Left cardiac atrium (tissue), 4 donors: Measurements from ENCODE around the gene ASB2. TPM values are rescaled to one million over a fixed set of nuclear protein-coding genes. Genes with fewer than 3 reads are reported as not detected.
A peak's percentile ranks its signal among the peaks of the same experiment; 100 is the strongest.

ENCODE experiments used
- ATAC-seq, 2 donors: fragments of 200-7000 bp; cut with Tn5 transposase; one replicate each; pipeline ENCODE4 v1.9.1; 2020; ENCODE audit warnings: mild to moderate bottlenecking in 2 of 2, moderate library complexity in 2 of 2
- DNase-seq: peaks from one replicate; pipeline ENCODE4 v3.0.0-alpha.2; 2020
- intact Hi-C, 2 donors: fragments of 100-400 bp; cut with DNase I; formaldehyde crosslinking; loops; one replicate each; pipeline versions ENCODE4 v1.14.1 to v1.15.1; 2022 to 2023
- total RNA-seq, 2 donors: library from RNA; stranded (reverse); fragmentation: NEBNext Ultra II Directional; extraction: Animal tissue kit (Norgen Biotek cat#: 25700); gene quantifications; one replicate each; pipeline ENCODE4 v1.2.1, GENCODE V29; 2021
- donor health status: DM: no; HTN: yes; CAD: no.
- donor health status: DM: no; HTN: yes; CAD: no; lungs with severe emphysema.
- donor health status: DM: yes; HTN: yes; CAD: no.
- donor health status: Dilated cardiomyopathy.

Gene ASB2
- total RNA-seq, 2 donors from 2014 or later: 102 to 105 TPM

- DNase-seq (no peak), ATAC-seq (peak; percentile 6 to 29)
- intact Hi-C loops: no loop called here
Measured at GRCh38 chr14:93954900-93955849, 21.2 kb downstream of the ASB2 start.

GRCh38 chr14:93954516-93954830, 21.9 kb downstream of the ASB2 start:
- ATAC-seq (no peak), DNase-seq (no peak)
- intact Hi-C loops: no loop called here

- intact Hi-C loops: no loop called here
- DNase-seq (no peak), ATAC-seq (no peak)
Measured at GRCh38 chr14:93953739-93954515, 22.4 kb downstream of the ASB2 start.

GRCh38 chr14:93953263-93953662, 23.1 kb downstream of the ASB2 start:
- ATAC-seq (peak in 1 of 2 donors; percentile 29), DNase-seq (no peak)
- intact Hi-C loops: no loop called here

- DNase-seq: no peak
- ATAC-seq: no peak
- intact Hi-C loops: no loop called here
Measured at GRCh38 chr14:93952829-93953228, 23.5 kb downstream of the ASB2 start.

GRCh38 chr14:93951635-93952540, 24.5 kb downstream of the ASB2 start:
- intact Hi-C loops: no loop called here
- no peak for ATAC-seq
- DNase-seq: no peak

- ATAC-seq (no peak), DNase-seq (no peak)
- intact Hi-C loops: no loop called here
Measured at GRCh38 chr14:93950948-93951634, 25.3 kb downstream of the ASB2 start.

GRCh38 chr14:93949511-93950075, 26.8 kb downstream of the ASB2 start:
- DNase-seq (no peak), ATAC-seq (no peak)
- intact Hi-C loops: loop anchor here in 1 of 2 donors (10.0 kb wide), 1 partner anchor 225 kb away; the partner anchor contains the start of gene PPP4R4

- DNase-seq (no peak), ATAC-seq (no peak)
- intact Hi-C loops: loop anchor here in 1 of 2 donors (10.0 kb wide), 1 partner anchor 228 kb away; the partner anchor contains the start of gene PPP4R4
Measured at GRCh38 chr14:93947282-93947681, 29.1 kb downstream of the ASB2 start.

- DNase-seq (no peak), ATAC-seq (no peak)
- intact Hi-C loops: loop anchor here in 1 of 2 donors (10.0 kb wide), 1 partner anchor 228 kb away; the partner anchor contains the start of gene PPP4R4
Measured at GRCh38 chr14:93946541-93947090, 29.8 kb downstream of the ASB2 start.

GRCh38 chr14:93946104-93946503, 30.3 kb downstream of the ASB2 start:
- no peak for DNase-seq
- peak in 1 of 2 donors; percentile 44 for ATAC-seq
- intact Hi-C loops: loop anchor here in 1 of 2 donors (10.0 kb wide), 1 partner anchor 229 kb away; the partner anchor contains the start of gene PPP4R4

GRCh38 chr14:93945070-93945399, 31.3 kb downstream of the ASB2 start:
- DNase-seq (no peak), ATAC-seq (no peak)
- intact Hi-C loops: loop anchor here in 1 of 2 donors (10.0 kb wide), 1 partner anchor 230 kb away; the partner anchor contains the start of gene PPP4R4

GRCh38 chr14:93944348-93945069, 31.9 kb downstream of the ASB2 start:
- ATAC-seq (peak; percentile 48 to 54), DNase-seq (no peak)
- intact Hi-C loops: loop anchor here (5.0 to 10.0 kb wide), 2 partner anchors 58 to 230 kb away; partner anchors contain the start of gene PPP4R4 (in 1 of the 2)

GRCh38 chr14:93943930-93944329, 32.4 kb downstream of the ASB2 start:
- ATAC-seq: no peak

GRCh38 chr14:93943052-93943451, 33.3 kb downstream of the ASB2 start:
- no peak for ATAC-seq
- intact Hi-C loops: loop anchor here (2.0 to 10.0 kb wide), 3 partner anchors 58 to 232 kb away; partner anchors contain the start of gene PPP4R4 (in 1 of the 2)
- DNase-seq: no peak

More at GRCh38 chr14:93943930-93944329, 32.4 kb downstream of the ASB2 start:
- no peak for DNase-seq
- intact Hi-C loops: loop anchor here (2.0 to 10.0 kb wide), 3 partner anchors 57 to 231 kb away; partner anchors contain the start of gene PPP4R4 (in 1 of the 2)

- intact Hi-C loops: loop anchor here (5.0 to 10.0 kb wide), 2 partner anchors 61 to 233 kb away; partner anchors contain the start of gene PPP4R4 (in 1 of the 2)
- ATAC-seq (no peak), DNase-seq (no peak)
Measured at GRCh38 chr14:93941293-93941910, 35.0 kb downstream of the ASB2 start.
